ENCODE results near the gene CACNB2.
"Not testable (repeated sequence)": the region's sequence is repeated elsewhere in the genome, so short reads cannot be mapped to it uniquely, and the experiment has no call there.

The CACNB2 gene

DNA sequence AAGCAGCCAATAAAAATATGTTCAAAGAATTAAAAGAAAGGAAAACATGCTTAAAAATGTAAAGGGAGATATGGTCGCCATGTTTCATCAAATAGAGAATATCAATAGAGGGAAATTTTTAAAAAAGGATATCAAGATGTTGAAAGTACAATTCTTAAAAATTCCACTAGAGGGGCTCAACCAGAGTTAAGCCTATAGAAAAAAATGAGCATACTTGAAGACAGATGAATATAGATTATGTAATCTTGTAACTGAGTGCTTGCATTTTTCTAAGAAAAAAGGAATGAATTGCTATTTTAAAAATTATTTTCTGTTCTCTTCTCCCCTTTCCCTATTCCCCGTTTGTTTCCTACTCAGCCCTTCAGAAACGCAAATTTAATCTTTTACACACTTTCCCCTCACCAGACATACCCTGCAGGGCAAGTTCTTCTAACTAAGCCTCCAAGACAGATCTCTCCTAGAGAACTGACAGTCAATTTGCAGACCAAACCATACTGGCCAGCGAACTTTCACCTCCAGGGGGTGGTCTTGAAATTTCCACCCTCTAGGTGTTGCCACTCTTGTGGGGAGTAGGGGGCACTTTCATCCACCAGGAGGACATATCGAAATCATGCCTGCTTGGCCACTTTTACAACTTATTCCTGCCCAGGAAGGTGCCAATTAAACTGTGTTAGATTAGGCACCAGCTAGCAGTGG lies 443.5 kb downstream of the CACNB2 start:
- TF ChIP-seq, protein P1, sequence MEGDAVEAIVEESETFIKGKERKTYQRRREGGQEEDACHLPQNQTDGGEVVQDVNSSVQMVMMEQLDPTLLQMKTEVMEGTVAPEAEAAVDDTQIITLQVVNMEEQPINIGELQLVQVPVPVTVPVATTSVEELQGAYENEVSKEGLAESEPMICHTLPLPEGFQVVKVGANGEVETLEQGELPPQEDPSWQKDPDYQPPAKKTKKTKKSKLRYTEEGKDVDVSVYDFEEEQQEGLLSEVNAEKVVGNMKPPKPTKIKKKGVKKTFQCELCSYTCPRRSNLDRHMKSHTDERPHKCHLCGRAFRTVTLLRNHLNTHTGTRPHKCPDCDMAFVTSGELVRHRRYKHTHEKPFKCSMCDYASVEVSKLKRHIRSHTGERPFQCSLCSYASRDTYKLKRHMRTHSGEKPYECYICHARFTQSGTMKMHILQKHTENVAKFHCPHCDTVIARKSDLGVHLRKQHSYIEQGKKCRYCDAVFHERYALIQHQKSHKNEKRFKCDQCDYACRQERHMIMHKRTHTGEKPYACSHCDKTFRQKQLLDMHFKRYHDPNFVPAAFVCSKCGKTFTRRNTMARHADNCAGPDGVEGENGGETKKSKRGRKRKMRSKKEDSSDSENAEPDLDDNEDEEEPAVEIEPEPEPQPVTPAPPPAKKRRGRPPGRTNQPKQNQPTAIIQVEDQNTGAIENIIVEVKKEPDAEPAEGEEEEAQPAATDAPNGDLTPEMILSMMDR (IDR thresholded peaks at IDR 0.05), result no peak
- H3K9me3 ChIP-seq, result no peaks in the 10 kb centered on the region
- peaks cover 16 to 58% (median 49%) of the 10 kb centered on the region in 3 donors for H3K36me3 ChIP-seq
- H3K27me3 ChIP-seq, result no peaks in the 10 kb centered on the region
- DNase-seq, result no peak
- intact Hi-C loops (cut with DNase I; ENCODE audit: low total_unique reads), result no loop called here
- H3K4me1 ChIP-seq, result no peaks in the 10 kb centered on the region
- no peak overlapping the region for H3K4me3 ChIP-seq
- H3K27ac ChIP-seq, result no peak overlapping the region

DNA sequence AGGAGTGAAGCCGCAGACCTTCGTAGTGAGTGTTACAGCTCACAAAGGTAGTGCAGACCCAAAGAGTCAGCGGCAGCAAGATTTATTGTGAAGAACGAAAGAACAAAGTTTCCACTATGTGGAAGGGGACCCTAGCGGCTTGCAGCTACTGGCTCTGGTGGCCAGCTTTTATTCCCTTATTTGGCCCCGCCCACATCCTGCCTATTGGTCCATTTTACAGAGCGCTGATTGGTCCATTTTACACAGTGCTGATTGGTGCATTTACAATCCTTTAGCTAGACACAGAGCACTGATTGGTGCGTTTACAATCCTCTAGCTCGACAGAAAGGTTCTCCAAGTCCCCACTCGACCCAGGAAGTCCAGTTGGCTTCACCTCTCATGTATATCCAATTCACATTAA lies 446.4 kb downstream of the CACNB2 start:
- not testable (repeated sequence) for H3K4me1 ChIP-seq, DNase-seq

DNA sequence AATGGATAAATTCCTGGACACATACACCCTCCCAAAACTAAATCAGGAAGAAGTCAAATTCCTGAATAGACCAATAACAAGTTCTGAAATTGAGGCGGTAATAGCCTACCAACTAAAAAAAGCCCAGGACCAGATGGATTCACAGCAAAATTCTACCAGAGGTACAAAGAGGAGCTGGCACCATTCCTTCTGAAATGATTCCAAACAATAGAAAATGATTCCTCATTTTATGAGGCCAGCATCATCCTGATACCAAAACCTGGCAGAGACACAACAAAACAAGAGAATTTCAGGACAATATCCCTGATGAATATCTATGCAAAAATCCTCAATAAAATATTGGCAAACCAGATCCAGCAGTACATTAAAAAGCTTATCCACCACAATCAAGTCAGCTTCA lies 450.9 kb downstream of the CACNB2 start:
- H3K4me1 ChIP-seq; H3K9me3 ChIP-seq; H3K27ac ChIP-seq; intact Hi-C loops (cut with DNase I; ENCODE audit: low total_unique reads); H3K27me3 ChIP-seq; H3K4me3 ChIP-seq; DNase-seq: not testable (repeated sequence)
- peaks cover 14 to 31% (median 17%) of the 10 kb centered on the region in 3 donors for H3K36me3 ChIP-seq

More for the DNA sequence above, 446.4 kb downstream of the CACNB2 start:
- H3K27ac ChIP-seq; H3K9me3 ChIP-seq; intact Hi-C loops (cut with DNase I; ENCODE audit: low total_unique reads); H3K4me3 ChIP-seq; H3K27me3 ChIP-seq: not testable (repeated sequence)
- peaks cover 8 to 29% (median 24%) of the 10 kb centered on the region in 3 donors for H3K36me3 ChIP-seq
